NCI-H146 treated with DMSO at 0.1 percent for 48 hours (cell line): ENCODE data around the gene SNRNP48.

Experiments
- DNase-seq: peaks from one replicate; lab custom pipeline; 2025; ENCODE audit not compliant: unreplicated experiment; lab: John Stamatoyannopoulos, UW

SNRNP48 gene

DNA sequence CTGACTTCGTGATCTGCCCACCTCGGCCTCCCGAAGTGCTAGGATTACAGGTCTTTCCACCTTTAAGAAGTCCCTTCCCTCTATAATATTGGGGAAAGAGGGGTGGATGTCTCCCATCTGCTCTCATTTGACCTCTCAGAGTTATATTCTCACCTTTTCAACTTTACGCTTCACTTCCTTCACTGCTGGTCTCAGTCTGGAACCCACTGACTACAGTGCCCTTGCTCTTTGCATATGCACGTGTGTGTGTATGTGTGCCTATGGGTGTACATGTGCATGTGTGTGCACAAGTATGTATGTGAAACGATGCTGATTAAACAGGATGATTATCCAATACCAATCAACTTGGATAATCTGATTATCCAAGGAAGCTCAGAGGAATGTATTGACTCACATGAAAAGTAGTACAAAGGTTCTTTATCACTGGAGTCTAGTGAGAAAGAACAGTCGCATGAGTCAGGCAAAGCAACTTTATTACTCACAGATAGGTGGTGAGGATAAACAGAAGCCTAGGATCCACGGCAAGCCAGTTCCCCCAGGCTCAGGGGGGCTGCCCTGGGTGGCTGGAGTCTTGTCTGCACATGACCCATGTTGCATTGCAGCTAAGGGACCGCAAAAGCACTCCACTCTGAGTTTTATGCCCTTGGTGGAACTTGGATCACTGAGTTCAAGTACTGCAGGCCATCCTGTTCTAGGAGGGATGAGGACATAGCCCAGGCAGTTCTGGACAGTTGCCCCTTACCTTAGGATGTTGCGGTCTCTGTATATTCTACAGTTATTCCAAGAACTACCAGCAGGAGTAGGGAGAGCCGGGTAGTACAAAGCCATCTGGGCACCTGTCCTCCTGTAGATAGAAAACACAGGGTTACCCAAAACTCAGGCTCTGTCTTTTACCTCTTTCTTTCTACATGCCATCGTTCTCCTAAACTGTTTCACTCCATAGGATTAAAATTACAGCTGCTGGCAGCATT lies 50.9 kb downstream of the SNRNP48 start:
- DNase-seq = no peak

- no peak for DNase-seq
These were observed 52.8 kb downstream of the SNRNP48 start for GRCh38 chr6:7642791-7643190.

DNA sequence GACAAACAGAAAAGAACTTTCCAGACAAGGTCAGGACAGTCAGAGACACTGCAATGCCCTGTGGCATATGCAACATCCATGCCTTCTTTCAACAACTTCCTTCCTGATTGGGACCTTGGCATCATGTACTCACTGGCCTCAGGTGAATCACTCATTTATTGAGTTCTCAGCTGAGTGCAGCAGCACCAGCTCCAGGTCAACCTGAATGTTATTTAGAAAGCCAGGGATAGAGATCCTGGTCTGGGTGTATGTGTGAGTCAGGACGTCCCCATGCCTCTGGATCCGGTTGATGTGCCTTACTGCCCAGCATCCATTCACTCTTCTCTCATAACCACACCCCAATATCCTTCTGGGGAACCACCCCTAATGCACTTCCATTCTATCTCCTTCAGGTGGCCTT lies 54.4 kb downstream of the SNRNP48 start:
- DNase-seq = no peak

- DNase-seq = no peak
These were observed 56.4 kb downstream of the SNRNP48 start for GRCh38 chr6:7646394-7646793.

- no peak for DNase-seq
These were observed 57.5 kb downstream of the SNRNP48 start for GRCh38 chr6:7647504-7647903.

GRCh38 chr6:7649037-7649810 lies 59.2 kb downstream of the SNRNP48 start:
- no peak for DNase-seq

- DNase-seq = no peak
These were observed 60.9 kb downstream of the SNRNP48 start for GRCh38 chr6:7650878-7651277.

- no peak for DNase-seq
These were observed 63.0 kb downstream of the SNRNP48 start for GRCh38 chr6:7652957-7653356.

- no peak for DNase-seq
These were observed 66.4 kb downstream of the SNRNP48 start for GRCh38 chr6:7656355-7656754.

- no peak for DNase-seq
These were observed 68.5 kb downstream of the SNRNP48 start for GRCh38 chr6:7658543-7658942.

- DNase-seq = no peak
These were observed 71.4 kb downstream of the SNRNP48 start for GRCh38 chr6:7661364-7661763.
